Islet precursor cell (in vitro differentiated cells): ENCODE data around the gene ST6GALNAC2.

Experiments used
- DNase-seq: peaks from one replicate; pipeline ENCODE4 v3.0.0-alpha.2; 2018

ST6GALNAC2 gene

GRCh38 chr17:76553178-76553908, 32.3 kb downstream of the ST6GALNAC2 start:
- peak; percentile 85 for DNase-seq

- no peak for DNase-seq
Measured at GRCh38 chr17:76551685-76552084, 34.0 kb downstream of the ST6GALNAC2 start.

- peak; percentile 75 for DNase-seq
Measured at GRCh38 chr17:76550712-76551615, 34.7 kb downstream of the ST6GALNAC2 start.

DNA sequence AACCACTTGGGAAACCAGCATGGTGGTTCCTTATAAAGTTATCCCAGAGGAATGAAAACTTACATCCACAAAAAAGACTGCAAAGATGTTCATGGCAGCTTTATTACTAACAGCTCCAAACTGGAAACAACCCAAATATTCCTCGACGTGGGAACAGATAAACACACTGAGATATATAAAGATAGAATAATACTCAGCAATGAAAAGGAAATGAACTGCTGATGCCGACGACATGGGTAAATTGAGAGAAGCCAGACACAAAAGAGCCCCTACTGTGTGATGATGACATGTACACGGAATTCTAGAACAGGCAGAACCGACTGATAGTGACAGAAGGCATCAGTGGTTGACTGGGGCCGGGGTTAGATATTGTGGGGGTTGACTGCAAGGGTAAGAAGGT, 36.1 kb downstream of the ST6GALNAC2 start:
- peak; percentile 48 for DNase-seq

DNA sequence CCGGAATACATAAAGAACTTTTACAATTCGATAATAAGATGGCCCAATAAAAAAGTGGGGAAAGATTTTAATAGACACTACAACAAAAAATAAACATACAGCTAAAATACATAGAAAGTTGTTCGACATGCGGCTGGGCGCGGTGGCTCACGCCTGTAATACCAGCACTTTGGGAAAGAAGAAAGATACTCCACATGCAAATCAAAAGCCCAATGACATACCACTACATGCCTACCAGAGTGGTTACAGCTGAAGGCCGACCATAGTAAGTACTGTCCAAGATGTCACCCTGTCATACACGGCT, 36.5 kb downstream of the ST6GALNAC2 start:
- no peak for DNase-seq

GRCh38 chr17:76548378-76549214, 37.1 kb downstream of the ST6GALNAC2 start:
- peak; percentile 52 for DNase-seq

GRCh38 chr17:76547642-76548202, 37.9 kb downstream of the ST6GALNAC2 start:
- no peak for DNase-seq

DNA sequence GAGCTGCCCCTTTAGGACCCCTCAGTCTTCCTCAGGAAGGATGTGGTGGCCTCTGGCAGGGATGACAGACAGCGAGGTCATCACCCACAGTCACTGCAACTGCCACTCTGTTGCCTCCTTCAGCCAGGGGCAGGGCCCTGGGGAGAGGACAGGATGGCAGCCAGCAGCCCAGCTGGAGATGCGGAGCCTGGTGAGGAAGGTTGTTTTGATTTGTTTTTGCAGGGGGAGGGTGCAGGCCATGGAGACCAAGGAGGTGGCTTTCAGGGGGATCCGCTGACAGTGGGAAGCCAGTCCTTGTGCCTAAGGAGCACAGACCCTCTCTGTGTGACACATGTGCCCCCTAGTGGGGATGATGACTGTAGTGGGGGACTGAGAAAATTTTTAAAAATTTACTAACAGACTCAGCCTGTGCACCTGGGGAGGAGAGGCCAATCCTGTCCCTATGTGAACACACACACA, 38.4 kb downstream of the ST6GALNAC2 start:
- peak; percentile 88 for DNase-seq

GRCh38 chr17:76546556-76547182, 39.0 kb downstream of the ST6GALNAC2 start:
- no peak for DNase-seq

GRCh38 chr17:76545918-76546555, 39.6 kb downstream of the ST6GALNAC2 start:
- DNase-seq, result peak; percentile 48

DNA sequence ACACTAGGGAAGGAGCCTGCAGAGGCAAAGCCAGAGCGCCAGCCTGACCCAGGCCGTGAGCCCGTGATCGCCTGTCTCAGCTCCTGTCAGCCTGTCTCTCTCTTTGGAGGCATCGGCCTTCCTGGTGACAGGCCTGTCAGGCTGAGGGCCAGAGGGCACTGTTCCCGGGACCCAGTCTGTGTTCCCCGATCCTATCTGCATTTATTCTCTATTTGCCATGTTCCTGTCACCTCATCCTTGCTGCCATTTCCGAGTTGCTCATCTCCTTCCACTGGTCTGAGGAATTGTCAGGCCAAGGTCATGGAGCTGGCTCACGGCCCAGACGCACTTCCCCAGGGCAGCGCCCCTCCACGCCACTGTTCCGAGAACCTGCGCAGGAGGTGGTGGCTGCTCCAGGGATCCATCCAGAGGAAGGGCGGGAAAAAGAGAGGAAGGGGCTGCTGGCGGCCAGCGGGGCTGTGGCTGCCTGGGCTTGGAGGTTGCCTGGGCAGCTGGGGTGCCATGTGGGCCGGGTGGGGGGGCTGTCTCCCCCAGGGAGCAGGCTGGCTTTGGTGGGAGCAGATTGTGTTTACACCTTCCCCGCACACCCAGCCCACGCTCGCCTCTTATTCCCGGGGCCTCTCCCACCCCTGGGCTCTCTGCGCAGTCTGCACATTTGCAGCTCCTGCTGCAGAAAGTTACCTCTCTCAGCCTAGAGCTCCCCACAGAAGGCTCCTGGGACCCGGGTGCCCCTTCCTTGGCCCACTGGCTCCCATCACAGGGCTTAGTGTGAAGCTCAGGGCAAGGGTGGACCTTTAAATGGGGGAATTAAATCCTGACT, 40.9 kb downstream of the ST6GALNAC2 start:
- DNase-seq, result peak; percentile 52

- DNase-seq, result peak; percentile 89
Measured at GRCh38 chr17:76543826-76544545, 41.7 kb downstream of the ST6GALNAC2 start.

DNA sequence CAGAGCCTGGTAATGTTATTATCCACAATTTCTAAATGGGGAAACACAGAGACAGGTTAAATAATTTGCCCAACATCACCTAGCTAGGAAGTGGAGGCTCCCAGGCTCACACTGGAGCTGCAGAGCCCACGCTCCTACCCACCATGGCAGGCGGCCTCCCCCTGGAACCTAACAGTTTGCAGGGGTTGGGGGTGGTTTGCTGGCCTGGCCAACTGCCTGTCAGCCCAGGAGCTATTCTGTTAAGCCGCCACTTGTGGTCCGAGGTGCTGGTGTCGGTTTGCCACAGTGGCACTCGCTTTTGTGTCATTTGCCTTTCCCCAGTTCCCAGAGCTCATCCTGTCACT, 42.2 kb downstream of the ST6GALNAC2 start:
- no peak for DNase-seq

DNA sequence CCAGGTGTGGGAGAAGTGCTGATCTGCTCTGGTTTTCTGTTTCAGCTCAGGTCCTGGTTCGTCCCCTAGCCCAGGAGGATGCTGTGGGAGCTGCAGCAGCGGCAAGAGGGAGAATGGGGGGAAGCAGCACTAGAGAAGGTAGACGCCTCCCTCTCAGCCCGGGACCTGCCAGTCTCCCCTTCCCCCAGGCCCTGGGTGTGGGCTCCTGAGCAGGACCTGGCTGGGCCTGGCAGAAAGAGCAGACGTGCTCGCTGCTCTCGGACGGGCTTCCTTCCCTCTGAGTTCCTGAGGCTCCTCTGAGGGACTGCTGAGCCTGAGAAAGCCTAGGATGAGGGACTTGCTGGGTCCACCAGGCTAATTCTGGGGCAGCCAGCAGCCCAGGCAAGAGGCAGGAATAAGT, 42.7 kb downstream of the ST6GALNAC2 start:
- DNase-seq, result peak; percentile 65

- DNase-seq, result peak; percentile 53
Measured at GRCh38 chr17:76542566-76542971, 43.1 kb downstream of the ST6GALNAC2 start.

- DNase-seq, result peak; percentile 37
Measured at GRCh38 chr17:76541739-76542454, 43.8 kb downstream of the ST6GALNAC2 start.

DNA sequence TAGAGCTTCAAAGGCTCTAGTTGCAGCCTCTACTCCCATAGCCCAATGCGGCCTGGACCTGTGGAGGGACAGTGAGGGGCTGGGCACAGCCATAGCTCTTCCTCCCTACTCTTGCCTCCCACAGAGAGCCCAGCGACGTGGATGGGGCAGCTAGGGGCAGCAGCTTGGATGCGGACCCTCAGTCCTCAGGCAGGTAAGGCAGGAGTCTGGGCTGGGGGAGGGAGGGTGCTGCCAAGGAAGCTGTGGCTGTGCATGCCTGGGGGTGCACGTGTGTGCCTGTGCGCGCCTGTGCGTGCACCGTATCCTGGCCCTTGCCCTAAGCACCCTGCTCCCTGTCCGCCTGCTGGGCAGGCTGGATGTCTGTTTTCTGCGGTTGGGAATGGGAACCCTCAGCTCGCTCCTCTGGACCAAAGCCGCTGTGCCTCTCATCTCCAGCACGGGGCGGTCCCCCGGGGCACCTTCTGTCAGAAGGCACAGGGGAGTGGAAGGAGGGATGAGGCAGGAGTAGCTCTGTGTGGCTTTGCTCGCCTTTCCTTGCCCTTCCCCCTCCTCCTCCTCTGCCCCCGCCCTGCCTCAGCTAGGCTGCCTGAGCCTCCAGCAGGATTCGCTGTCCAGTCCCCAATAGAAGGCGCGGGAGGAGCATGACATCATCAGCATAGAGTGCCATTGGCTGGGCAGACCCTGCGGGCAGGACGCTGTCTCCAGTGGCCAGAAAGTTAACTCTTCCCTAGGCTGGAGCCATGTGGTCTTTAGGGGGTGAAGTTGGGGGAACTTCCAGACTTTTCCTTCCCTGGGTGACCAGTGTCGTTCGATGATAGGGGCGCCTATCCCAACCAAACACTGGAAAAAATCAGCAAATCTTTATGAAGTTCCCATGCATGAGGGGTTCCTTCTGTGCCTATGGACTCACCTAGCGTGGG, 45.0 kb downstream of the ST6GALNAC2 start:
- peak; percentile 100 for DNase-seq

DNA sequence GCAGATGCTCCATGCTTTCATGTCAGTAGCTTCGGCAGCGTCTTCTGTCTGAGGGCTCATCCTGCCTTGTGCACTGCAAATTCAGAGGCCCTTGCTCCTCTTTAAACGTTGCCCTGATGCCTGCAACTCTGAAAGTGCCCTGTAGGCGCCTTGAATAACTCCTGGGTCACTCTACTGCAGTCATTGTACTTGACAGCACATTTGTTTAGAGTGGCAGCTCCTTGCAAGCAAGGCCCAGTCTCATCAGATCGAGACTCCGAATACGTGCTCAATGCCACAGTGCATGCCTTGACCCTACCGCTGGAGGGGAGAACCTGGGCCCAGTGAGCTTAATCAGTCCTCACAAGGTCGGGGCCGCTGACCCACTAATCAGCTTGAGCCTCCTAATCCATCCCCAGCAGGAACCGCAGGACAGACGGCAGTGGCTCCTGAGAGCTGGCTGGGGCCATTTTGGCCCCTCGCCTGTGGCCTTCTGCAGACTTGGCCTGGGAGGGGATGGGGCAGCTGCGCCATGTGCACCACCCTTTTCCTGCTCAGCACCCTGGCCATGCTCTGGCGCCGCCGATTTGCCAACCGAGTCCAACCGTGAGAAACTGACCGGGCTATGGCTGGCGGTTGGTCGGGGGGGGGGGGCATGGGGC, 45.9 kb downstream of the ST6GALNAC2 start, which contains the start of gene PRCD:
Gene PRCD (plus strand): TSS at position 414 of the 641 bp plus-strand sequence. CDS start 98 bp downstream, at position 512.
- peak; percentile 68 for DNase-seq
